GM21390 (cell line): ENCODE results near the gene PRSS53.

Experiments used
- ATAC-seq: cut with Tn5 transposase; IDR thresholded peaks from one replicate; pipeline ENCODE4 v1.9.1; 2021; ENCODE audit not compliant: unreplicated experiment

Gene PRSS53

GRCh38 chr16:31055613-31056012 is 33.1 kb downstream of the PRSS53 start:
- no peak for ATAC-seq

GRCh38 chr16:31052114-31052513 is 36.6 kb downstream of the PRSS53 start:
- no peak for ATAC-seq

- ATAC-seq, result no peak
Observed at GRCh38 chr16:31050280-31051030, 38.3 kb downstream of the PRSS53 start.

GRCh38 chr16:31043898-31044481 is 44.8 kb downstream of the PRSS53 start:
- ATAC-seq, result no peak

- ATAC-seq, result no peak
Observed at GRCh38 chr16:31043352-31043751, 45.4 kb downstream of the PRSS53 start.

GRCh38 chr16:31042866-31043265 is 45.9 kb downstream of the PRSS53 start:
- no peak for ATAC-seq

- no peak for ATAC-seq
Observed at GRCh38 chr16:31038993-31039392, 49.8 kb downstream of the PRSS53 start.

GRCh38 chr16:31036691-31037090 is 52.1 kb downstream of the PRSS53 start:
- ATAC-seq, result no peak

GRCh38 chr16:31033709-31034492 is 54.8 kb downstream of the PRSS53 start:
- ATAC-seq, result peak; percentile 47
